SK-N-SH treated with all-trans-retinoic acid at 6 μM for 48 hours (cell line): ENCODE data around the gene HOXC9.

Experiments
- ARNTL ChIP-seq: fragments of 450-650 bp; formaldehyde crosslinking; IDR thresholded peaks from 2 replicates; pipeline ENCODE4 v1.5.0; 2020; ENCODE audit warnings: low read depth, mild to moderate bottlenecking, moderate library complexity, borderline replicate concordance
- BACH2 ChIP-seq: fragments of 250-450 bp; sonication (Bioruptor Pico); IDR thresholded peaks from 2 replicates; pipeline ENCODE4 v1.9.0; 2021; ENCODE audit warnings: mild to moderate bottlenecking, borderline replicate concordance
- CSRNP3 ChIP-seq: fragments of 250-450 bp; sonication (Bioruptor Pico); IDR thresholded peaks from 2 replicates; pipeline ENCODE4 v1.5.1; 2021; ENCODE audit warnings: mild to moderate bottlenecking, moderate library complexity
- ESRRG ChIP-seq: fragments of 250-450 bp; sonication (Bioruptor Pico); IDR thresholded peaks from 2 replicates; pipeline ENCODE4 v1.6.1; 2021; ENCODE audit warnings: mild to moderate bottlenecking
- OSR1 ChIP-seq: fragments of 250-450 bp; sonication (Bioruptor Pico); IDR thresholded peaks from 2 replicates; pipeline ENCODE4 v1.8.0; 2022; ENCODE audit warnings: moderate library complexity, mild to moderate bottlenecking, inconsistent platforms
- PATZ1 ChIP-seq: fragments of 250-450 bp; sonication (Bioruptor Pico); IDR thresholded peaks from 2 replicates; pipeline ENCODE4 v1.8.0; 2020; ENCODE audit warnings: mild to moderate bottlenecking, moderate library complexity, borderline replicate concordance
- POU6F1 ChIP-seq: fragments of 250-450 bp; sonication (Bioruptor Pico); IDR thresholded peaks from 2 replicates; pipeline ENCODE4 v1.8.0; 2021; ENCODE audit warnings: low read depth, mild to moderate bottlenecking, moderate library complexity, borderline replicate concordance
- PPARA ChIP-seq: fragments of 250-450 bp; sonication (Bioruptor Pico); IDR thresholded peaks from 2 replicates; pipeline ENCODE4 v1.5.0; 2020; ENCODE audit warnings: mild to moderate bottlenecking, borderline replicate concordance
- RARB ChIP-seq: fragments of 250-450 bp; sonication (Bioruptor Pico); IDR thresholded peaks from 2 replicates; pipeline ENCODE4 v1.8.0; 2021; ENCODE audit warnings: mild to moderate bottlenecking, moderate library complexity
- TSHZ2 ChIP-seq: fragments of 250-450 bp; sonication (Bioruptor Pico); IDR thresholded peaks from 2 replicates; pipeline ENCODE4 v1.5.0; 2020; ENCODE audit warnings: mild to moderate bottlenecking, moderate library complexity
- ZFP3 ChIP-seq: fragments of 250-450 bp; sonication (Bioruptor Pico); IDR thresholded peaks from 2 replicates; pipeline ENCODE4 v1.5.0; 2020; ENCODE audit warnings: mild to moderate bottlenecking, moderate library complexity
- ZNF565 ChIP-seq: fragments of 450-650 bp; formaldehyde crosslinking; conservative IDR thresholded peaks from 2 replicates; pipeline ENCODE4 v1.5.0; 2020; ENCODE audit warnings: low read depth, mild to moderate bottlenecking, moderate library complexity
- ZNF70 ChIP-seq: fragments of 450-650 bp; formaldehyde crosslinking; IDR thresholded peaks from 2 replicates; pipeline ENCODE4 v1.5.0; 2020; ENCODE audit warnings: mild to moderate bottlenecking, moderate library complexity

GRCh38 chr12:53994264-53995001 is 5.5 kb upstream of the HOXC9 start:
- TF ChIP-seq ZFP3 (CRISPR knock-in tag) (no peak), ZNF70 (CRISPR knock-in tag) (no peak), POU6F1 (CRISPR knock-in tag) (no peak), CSRNP3 (CRISPR knock-in tag) (no peak), PPARA (CRISPR knock-in tag) (no peak), ESRRG (CRISPR knock-in tag) (no peak), BACH2 (CRISPR knock-in tag) (no peak), ZNF565 (CRISPR knock-in tag) (no peak), PATZ1 (no peak), RARB (no peak), ARNTL (CRISPR knock-in tag) (no peak), OSR1 (CRISPR knock-in tag) (no peak), TSHZ2 (CRISPR knock-in tag) (no peak)
